B cell (primary cell): ENCODE data around the gene HOXB3. TPM values are rescaled to one million over a fixed set of nuclear protein-coding genes. Genes with fewer than 3 reads are reported as not detected.
A peak's percentile ranks its signal among the peaks of the same experiment; 100 is the strongest.

Source experiments
- ATAC-seq: fragments of 200-7000 bp; cut with Tn5 transposase; one replicate; pipeline ENCODE4 v1.10.0; 2021; ENCODE audit warnings: low read depth, mild to moderate bottlenecking, moderate number of reproducible peaks, moderate library complexity
- CTCF ChIA-PET: fragments of 350-600 bp; sonication (Branson Sonifier 250); formaldehyde crosslinking; loops from one replicate; lab custom pipeline; 2021; ENCODE audit warnings: antibody characterized with exemption, inconsistent platforms; lab: Charles Lee
- POLR2A ChIA-PET: fragments of 350-600 bp; sonication (Branson Sonifier 250); formaldehyde crosslinking; loops from one replicate; lab custom pipeline; 2021; ENCODE audit warnings: antibody characterized with exemption; lab: Charles Lee
- DNase-seq: peaks from one replicate; pipeline ENCODE4 v3.0.0; 2013
- H2AFZ ChIP-seq: 2 replicates; pipeline ENCODE4 v1.6.1; 2012; ENCODE audit warnings: mild to moderate bottlenecking, low read depth, low read length; ENCODE audit not compliant: insufficient read depth, poor library complexity, severe bottlenecking
- H3K27ac ChIP-seq, 2 donors: 1 replicate in 1 of 2; 2 replicates in 1 of 2; pipeline ENCODE4 v1.5.1; 2012 to 2013; ENCODE audit warnings: low read length in 2 of 2, mild to moderate bottlenecking in 2 of 2, moderate library complexity in 1 of 2
- H3K27me3 ChIP-seq, 4 experiments: fragments of 200-600 bp in 1 of 4; sonication (generic) in 1 of 4; replicated peaks in 1 of 4; 1 replicate in 2 of 4; 2 replicates in 2 of 4; pipeline versions ENCODE4 v1.6.1 to v1.7.0; 2013 to 2016; ENCODE audit warnings: low read length in 3 of 4, mild to moderate bottlenecking in 2 of 4, mixed read lengths in 1 of 4, moderate library complexity in 1 of 4; ENCODE audit not compliant: insufficient read depth in 4 of 4, control insufficient read depth in 3 of 4; ENCODE audit errors: control extremely low read depth in 1 of 4
- H3K36me3 ChIP-seq, 2 experiments: replicated peaks in 1 of 2; 1 replicate in 1 of 2; 2 replicates in 1 of 2; pipeline versions ENCODE4 v1.6.1 to v1.7.1; 2013; ENCODE audit warnings: low read length in 1 of 2; ENCODE audit not compliant: insufficient read depth in 2 of 2, control insufficient read depth in 1 of 2; ENCODE audit errors: control extremely low read depth in 1 of 2, extremely low read depth in 1 of 2
- H3K4me1 ChIP-seq, 2 donors: fragments of 200-600 bp in 1 of 2; sonication (generic) in 1 of 2; 1 replicate in 1 of 2; 2 replicates in 1 of 2; pipeline versions ENCODE4 v1.5.1 to v1.6.1; 2013 to 2017; ENCODE audit warnings: low read length in 2 of 2; ENCODE audit not compliant: control insufficient read depth in 2 of 2, insufficient read depth in 2 of 2
- H3K4me2 ChIP-seq: replicated peaks from 2 replicates; pipeline ENCODE3; 2012; ENCODE audit warnings: mild to moderate bottlenecking, low read depth, low read length; ENCODE audit not compliant: poor library complexity, severe bottlenecking
- H3K4me3 ChIP-seq, 5 experiments: fragments of 200-600 bp in 1 of 5; sonication (generic) in 1 of 5; 1 replicate in 3 of 5; 2 replicates in 2 of 5; pipeline versions ENCODE4 v1.5.1 to v1.7.0; 2011 to 2016; ENCODE audit warnings: low read length in 4 of 5, mild to moderate bottlenecking in 4 of 5, low read depth in 2 of 5, control low read depth in 1 of 5, moderate library complexity in 1 of 5; ENCODE audit not compliant: insufficient read depth in 1 of 5; ENCODE audit errors: control extremely low read depth in 1 of 5, extremely low read depth in 1 of 5
- H3K79me2 ChIP-seq: fragments of 200-600 bp; sonication (generic); one replicate; pipeline ENCODE4 v1.6.0; 2016; ENCODE audit warnings: low read length; ENCODE audit not compliant: control insufficient read depth, insufficient read depth
- H3K9ac ChIP-seq: fragments of 200-600 bp; sonication (generic); 2 replicates; pipeline ENCODE4 v1.6.1; 2017; ENCODE audit warnings: mild to moderate bottlenecking, low read length, moderate library complexity
- H3K9me3 ChIP-seq, 3 donors: one replicate each; pipeline versions ENCODE4 v1.6.1 to v1.7.1; 2013; ENCODE audit warnings: low read length in 2 of 3; ENCODE audit not compliant: control insufficient read depth in 2 of 3, insufficient read depth in 1 of 3; ENCODE audit errors: control extremely low read depth in 1 of 3
- H4K20me1 ChIP-seq: 2 replicates; pipeline ENCODE4 v1.6.0; 2012; ENCODE audit warnings: mild to moderate bottlenecking, low read length; ENCODE audit not compliant: insufficient read depth, control insufficient read depth, poor library complexity, severe bottlenecking
- H3K27ac Mint-ChIP-seq: one replicate; pipeline ENCODE4 v1.8.0; 2021; ENCODE audit warnings: mixed read lengths
- H3K27me3 Mint-ChIP-seq: one replicate; pipeline ENCODE4 v1.8.0; 2021; ENCODE audit warnings: mixed read lengths
- H3K4me1 Mint-ChIP-seq: one replicate; pipeline ENCODE4 v1.8.0; 2021; ENCODE audit warnings: mixed read lengths
- H3K4me3 Mint-ChIP-seq: one replicate; pipeline ENCODE4 v1.8.0; 2021; ENCODE audit warnings: mixed read lengths
- H3K9me3 Mint-ChIP-seq: one replicate; pipeline ENCODE4 v1.8.0; 2022; ENCODE audit warnings: mixed read lengths; ENCODE audit not compliant: insufficient read depth
- EZH2 ChIP-seq: IDR thresholded peaks from 2 replicates; pipeline ENCODE4 v1.6.1; 2012; ENCODE audit warnings: borderline replicate concordance, low read depth, mild to moderate bottlenecking, moderate library complexity, low read length; ENCODE audit not compliant: insufficient read depth, poor library complexity, severe bottlenecking
- WGBS: methylation state at CpG from one replicate; pipeline ENCODE4 v1.1.5; 2013; ENCODE audit warnings: missing lambda C conversion rate; ENCODE audit not compliant: insufficient coverage; 5-methylcytosine and 5-hydroxymethylcytosine counted together
- intact Hi-C: fragments of 100-400 bp; cut with micrococcal nuclease; formaldehyde crosslinking; loops from one replicate; pipeline ENCODE4 v1.10.0; 2022
- polyA plus RNA-seq: library from polyadenylated mRNA; depleted of rRNA; stranded (reverse); fragments of >200 nt; gene quantifications from 2 replicates; pipeline ENCODE4 v1.2.3, GENCODE V29; 2012
- total RNA-seq, 2 donors: library from RNA; stranded (reverse); fragments of 120-200 nt in 1 of 2; gene quantifications; 1 replicate in 1 of 2; 2 replicates in 1 of 2; pipeline versions ENCODE4 v1.2.3 to v1.2.4, GENCODE V29; 2013 to 2022
- TF ChIP-seq, protein P1 (sequence below): fragments of 200-600 bp; IDR thresholded peaks from one replicate; pipeline ENCODE4 v1.8.0; 2022; ENCODE audit warnings: antibody characterized with exemption, mild to moderate bottlenecking

Gene HOXB3
- total and polyA plus RNA-seq, 2 donors (not counting 1 experiment from before 2014, with no cell fraction given) = 3.0 to 4.0 TPM

DNA sequence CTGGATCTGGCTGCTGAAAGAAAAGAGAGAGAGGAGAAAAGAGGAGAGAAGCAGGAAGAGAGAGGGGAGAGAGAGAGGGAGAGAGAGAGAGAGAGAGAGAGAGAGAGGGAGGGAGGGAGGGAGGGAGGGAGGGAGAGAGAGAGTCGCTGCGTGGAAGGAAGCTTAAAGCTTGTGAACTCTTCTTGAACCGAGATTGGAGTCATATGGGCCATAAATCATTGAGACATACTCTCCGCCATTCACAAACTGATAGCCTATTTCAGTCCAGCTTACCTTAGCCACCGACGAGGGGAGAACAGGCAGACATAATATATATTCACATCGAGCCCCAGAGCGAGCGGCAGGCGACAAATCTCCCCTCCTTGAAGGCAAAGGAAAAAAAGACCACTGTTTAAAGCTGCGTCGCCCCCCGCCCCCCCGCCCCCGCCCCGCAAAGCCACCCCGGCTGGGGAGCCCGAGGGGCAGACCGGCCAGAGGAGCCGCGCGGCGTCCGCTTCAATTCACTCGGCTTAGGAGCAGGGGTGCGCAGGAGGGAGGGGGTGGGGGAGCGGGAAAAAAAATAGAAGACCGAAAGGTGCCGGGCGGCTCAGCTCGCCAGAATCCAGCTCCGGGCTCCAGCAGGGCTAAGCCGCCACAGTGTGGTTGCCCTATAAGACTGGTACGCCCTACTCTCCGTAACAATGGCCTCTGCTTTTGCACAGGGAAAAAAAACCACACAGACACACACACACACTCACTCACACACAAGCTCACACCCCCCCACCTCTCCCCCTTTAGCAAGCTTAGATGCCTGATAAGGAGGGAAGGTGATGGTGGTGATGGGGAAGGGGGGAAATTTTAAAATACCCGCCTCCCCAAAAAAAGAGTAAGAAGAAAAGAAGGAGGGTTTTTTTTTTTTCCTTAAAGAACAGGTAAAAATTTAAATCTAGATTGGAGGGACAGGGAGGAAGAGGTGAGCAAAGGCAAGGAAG, 34.5 kb downstream of the HOXB3 start:
- CTCF ChIA-PET = no interaction called here
- Histone ChIP-seq H3K4me1 (peaks cover 0 to 4% of the 10 kb centered on the region in 2 donors), H3K9ac (no peak overlapping the region), H3K4me3 (peak overlapping the region in 1 of 5 experiments; percentile 12), H4K20me1 (no peaks in the 10 kb centered on the region), H3K9me3 (peaks cover 0 to 7% (median 0%) of the 10 kb centered on the region in 3 donors), H3K4me2 (peak overlapping the region; percentile 59), H2AFZ (no peak overlapping the region), H3K36me3 (no peaks in the 10 kb centered on the region), H3K79me2 (no peaks in the 10 kb centered on the region), H3K27ac (no peak overlapping the region), H3K27me3 (peaks cover 0 to 31% (median 10%) of the 10 kb centered on the region in 4 experiments)
- no peaks in the 10 kb centered on the region for H3K9me3 Mint-ChIP-seq
- no peak overlapping the region for H3K27ac Mint-ChIP-seq
- 9% methylated on average over 24 of the region's 36 CpGs for WGBS
- peak overlapping the region; percentile 85 for H3K4me3 Mint-ChIP-seq
- TF ChIP-seq, protein P1, sequence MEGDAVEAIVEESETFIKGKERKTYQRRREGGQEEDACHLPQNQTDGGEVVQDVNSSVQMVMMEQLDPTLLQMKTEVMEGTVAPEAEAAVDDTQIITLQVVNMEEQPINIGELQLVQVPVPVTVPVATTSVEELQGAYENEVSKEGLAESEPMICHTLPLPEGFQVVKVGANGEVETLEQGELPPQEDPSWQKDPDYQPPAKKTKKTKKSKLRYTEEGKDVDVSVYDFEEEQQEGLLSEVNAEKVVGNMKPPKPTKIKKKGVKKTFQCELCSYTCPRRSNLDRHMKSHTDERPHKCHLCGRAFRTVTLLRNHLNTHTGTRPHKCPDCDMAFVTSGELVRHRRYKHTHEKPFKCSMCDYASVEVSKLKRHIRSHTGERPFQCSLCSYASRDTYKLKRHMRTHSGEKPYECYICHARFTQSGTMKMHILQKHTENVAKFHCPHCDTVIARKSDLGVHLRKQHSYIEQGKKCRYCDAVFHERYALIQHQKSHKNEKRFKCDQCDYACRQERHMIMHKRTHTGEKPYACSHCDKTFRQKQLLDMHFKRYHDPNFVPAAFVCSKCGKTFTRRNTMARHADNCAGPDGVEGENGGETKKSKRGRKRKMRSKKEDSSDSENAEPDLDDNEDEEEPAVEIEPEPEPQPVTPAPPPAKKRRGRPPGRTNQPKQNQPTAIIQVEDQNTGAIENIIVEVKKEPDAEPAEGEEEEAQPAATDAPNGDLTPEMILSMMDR = no peak
- TF ChIP-seq EZH2 = no peak
- POLR2A ChIA-PET = no interaction called here
- H3K27me3 Mint-ChIP-seq = peaks cover 37% of the 10 kb centered on the region
- DNase-seq (no peak), ATAC-seq (peak; percentile 14)
- peaks cover 4% of the 10 kb centered on the region for H3K4me1 Mint-ChIP-seq
- intact Hi-C loops = no loop called here
